ENCODE data around the gene GTSF1L. TPM values are rescaled to one million over a fixed set of nuclear protein-coding genes. Genes with fewer than 3 reads are reported as not detected.

GTSF1L gene
- polyA plus RNA-seq, 2 of the 4 experiments (the other 2 are of a cell fraction) = not detected

GRCh38 chr20:43727980-43728590, 1.3 kb upstream of the GTSF1L start:
- ChIA-PET CTCF (interaction anchor here (0.9 to 2.0 kb wide), 7 partner anchors 9 to 462 kb away, joined by 3 to 8 read pairs (median 3); no protein-coding TSS in a partner anchor), POLR2A (no interaction called here)
- H3K4me1 ChIP-seq = no peaks in the 10 kb centered on the region
- TF ChIP-seq MAX (IDR thresholded peaks at IDR 0.05) (no peak), MAFK (IDR thresholded peaks at IDR 0.05; ENCODE audit: partially characterized antibody) (no peak), CHD4 (IDR thresholded peaks at IDR 0.05; ENCODE audit: borderline replicate concordance) (no peak), HES2 (IDR thresholded peaks at IDR 0.05) (no peak), FOSL2 (IDR thresholded peaks at IDR 0.05) (no peak), FOSL2 (CRISPR knock-in tag; IDR thresholded peaks at IDR 0.05) (no peak), RARB (CRISPR knock-in tag; IDR thresholded peaks at IDR 0.05) (no peak), POLR2A (IDR thresholded peaks at IDR 0.05; ENCODE audit: low read length) (no peak), PBX3 (IDR thresholded peaks at IDR 0.05) (no peak), REST (IDR thresholded peaks at IDR 0.05) (no peak), HDAC2 (IDR thresholded peaks at IDR 0.05) (no peak), RFX5 (IDR thresholded peaks at IDR 0.05) (no peak), BCL3 (IDR thresholded peaks at IDR 0.05) (no peak), KDM1A (IDR thresholded peaks at IDR 0.05; ENCODE audit: low read depth) (no peak), USF2 (IDR thresholded peaks at IDR 0.05) (no peak), JUN (IDR thresholded peaks at IDR 0.05) (no peak), TFCP2L1 (CRISPR knock-in tag; IDR thresholded peaks at IDR 0.05) (no peak), ZSCAN20 (CRISPR knock-in tag; IDR thresholded peaks at IDR 0.05) (no peak), BHLHE40 (IDR thresholded peaks at IDR 0.05; ENCODE audit: low read depth, low read length) (no peak)
- 40% methylated on average over 1 of the region's 1 CpG for WGBS (ENCODE audit: missing lambda C conversion rate)
- ATAC-seq (no peak), FAIRE-seq (no peak), DNase-seq (ENCODE audit: low read depth in 1 of 2, low spot score in 1 of 2) (peak in 1 of 2 experiments; percentile 25)
- no peaks in the 10 kb centered on the region for H3K9me3 ChIP-seq
- no peak overlapping the region for H3K4me3 ChIP-seq
- H3K4me2 ChIP-seq = no peak overlapping the region
- H3K27ac ChIP-seq = no peak overlapping the region

GRCh38 chr20:43726333-43726732, 469 bp downstream of the GTSF1L start:
- ChIA-PET CTCF (interaction anchor here (1.0 kb wide), 1 partner anchor 354 kb away, joined by 3 read pairs; no protein-coding TSS in a partner anchor), POLR2A (no interaction called here)
- ATAC-seq (no peak), FAIRE-seq (no peak), DNase-seq (ENCODE audit: low read depth in 1 of 2, low spot score in 1 of 2) (no peak)
- H3K4me1 ChIP-seq = no peaks in the 10 kb centered on the region
- H3K4me3 ChIP-seq = no peak overlapping the region
- H3K27ac ChIP-seq = no peak overlapping the region
- 71% methylated on average over 10 of the region's 10 CpGs for WGBS (ENCODE audit: missing lambda C conversion rate)
- no peak overlapping the region for H3K4me2 ChIP-seq
- no peaks in the 10 kb centered on the region for H3K9me3 ChIP-seq
- TF ChIP-seq USF2 (IDR thresholded peaks at IDR 0.05) (no peak), RARB (CRISPR knock-in tag; IDR thresholded peaks at IDR 0.05) (no peak), BHLHE40 (IDR thresholded peaks at IDR 0.05; ENCODE audit: low read depth, low read length) (no peak), HDAC2 (IDR thresholded peaks at IDR 0.05) (no peak), HMGXB4 (CRISPR knock-in tag; IDR thresholded peaks at IDR 0.05; ENCODE audit: borderline replicate concordance) (no peak), ZNF302 (CRISPR knock-in tag; IDR thresholded peaks at IDR 0.05) (no peak), ZSCAN20 (CRISPR knock-in tag; IDR thresholded peaks at IDR 0.05) (no peak), HOXB5 (CRISPR knock-in tag; IDR thresholded peaks at IDR 0.05) (no peak), E2F6 (IDR thresholded peaks at IDR 0.05; ENCODE audit: borderline replicate concordance, low read depth) (no peak), NPAS2 (CRISPR knock-in tag; IDR thresholded peaks at IDR 0.05; ENCODE audit: borderline replicate concordance) (no peak), ELK1 (IDR thresholded peaks at IDR 0.05; ENCODE audit: low read depth, low read length) (no peak)

Measured in A549 (cell line).